T-cell (primary cell): ENCODE measurements around the gene CCDC158. TPM values are rescaled to one million over a fixed set of nuclear protein-coding genes. Genes with fewer than 3 reads are reported as not detected.

Source experiments
- ATAC-seq, 4 experiments: fragments of 200-7000 bp in 3 of 4; fragments of 150-1000 bp in 1 of 4; cut with Tn5 transposase; replicated peaks in 1 of 4; 1 replicate in 3 of 4; 2 replicates in 1 of 4; pipeline ENCODE4 v1.10.0; 2021; ENCODE audit warnings: moderate library complexity in 3 of 4, mild to moderate bottlenecking in 2 of 4, moderate number of reproducible peaks in 1 of 4
- CTCF ChIA-PET, 2 donors: fragments of 300-600 bp; sonication (Branson Sonifier 250); formaldehyde crosslinking; loops; one replicate each; lab custom pipeline; 2022; ENCODE audit warnings: antibody characterized with exemption in 2 of 2; lab: Charles Lee
- POLR2A ChIA-PET, 2 donors: fragments of 300-600 bp; sonication (Branson Sonifier 250); formaldehyde crosslinking; loops; one replicate each; lab custom pipeline; 2022; ENCODE audit warnings: antibody characterized with exemption in 2 of 2; lab: Charles Lee
- DNase-seq, 35 experiments: peaks; one replicate each; pipeline versions ENCODE4 v3.0.0 to v3.0.0-alpha.2; 2013 to 2023
- H3K27ac ChIP-seq: one replicate; pipeline ENCODE4 v1.5.1; 2013; ENCODE audit warnings: low read length
- H3K27me3 ChIP-seq, 2 experiments: replicated peaks in 1 of 2; 1 replicate in 1 of 2; 2 replicates in 1 of 2; pipeline versions ENCODE4 v1.6.1 to v1.7.0; 2013; ENCODE audit warnings: low read length in 1 of 2, mixed read lengths in 1 of 2; ENCODE audit not compliant: control insufficient read depth in 2 of 2, insufficient read depth in 2 of 2; ENCODE audit errors: extremely low read depth in 1 of 2
- H3K36me3 ChIP-seq, 2 donors: 1 replicate in 1 of 2; 2 replicates in 1 of 2; pipeline versions ENCODE4 v1.6.1 to v1.7.0; 2013; ENCODE audit warnings: low read length in 1 of 2; ENCODE audit not compliant: control insufficient read depth in 2 of 2, insufficient read depth in 1 of 2; ENCODE audit errors: extremely low read depth in 1 of 2
- H3K4me1 ChIP-seq, 2 experiments: 1 replicate in 1 of 2; 2 replicates in 1 of 2; pipeline versions ENCODE4 v1.6.1 to v1.7.0; 2013; ENCODE audit warnings: low read length in 2 of 2, mixed read lengths in 1 of 2; ENCODE audit not compliant: insufficient read depth in 2 of 2, control insufficient read depth in 1 of 2; ENCODE audit errors: extremely low read depth in 1 of 2
- H3K4me3 ChIP-seq, 2 donors: 1 replicate in 1 of 2; 2 replicates in 1 of 2; pipeline versions ENCODE4 v1.5.1 to v1.7.0; 2013; ENCODE audit warnings: mild to moderate bottlenecking in 2 of 2, low read length in 1 of 2, moderate library complexity in 1 of 2; ENCODE audit not compliant: control insufficient read depth in 1 of 2; ENCODE audit errors: extremely low read depth in 1 of 2
- H3K9me3 ChIP-seq: 2 replicates; pipeline ENCODE4 v1.7.0; 2013
- H3K27ac Mint-ChIP-seq, 2 donors: one replicate each; pipeline ENCODE4 v1.8.0; 2020 to 2021; ENCODE audit warnings: mild to moderate bottlenecking in 2 of 2, mixed read lengths in 2 of 2
- H3K27me3 Mint-ChIP-seq, 2 donors: one replicate each; pipeline ENCODE4 v1.8.0; 2021 to 2022; ENCODE audit warnings: mixed read lengths in 2 of 2
- H3K36me3 Mint-ChIP-seq: one replicate; pipeline ENCODE4 v1.8.0; 2021; ENCODE audit warnings: mixed read lengths
- H3K4me1 Mint-ChIP-seq, 3 donors: one replicate each; pipeline ENCODE4 v1.8.0; 2020 to 2022; ENCODE audit warnings: mixed read lengths in 3 of 3, mild to moderate bottlenecking in 1 of 3
- H3K4me3 Mint-ChIP-seq, 3 donors: one replicate each; pipeline ENCODE4 v1.8.0; 2020 to 2022; ENCODE audit warnings: mild to moderate bottlenecking in 3 of 3, mixed read lengths in 3 of 3, moderate library complexity in 3 of 3
- H3K9me3 Mint-ChIP-seq, 3 donors: one replicate each; pipeline ENCODE4 v1.8.0; 2020 to 2022; ENCODE audit warnings: mixed read lengths in 3 of 3
- WGBS: methylation state at CpG from one replicate; pipeline ENCODE4 v1.1.5; 2013; ENCODE audit warnings: missing lambda C conversion rate; ENCODE audit not compliant: insufficient coverage; 5-methylcytosine and 5-hydroxymethylcytosine counted together
- total RNA-seq, 35 experiments: library from RNA in 6 of 35; stranded (reverse) in 6 of 35; fragments of 120-200 nt in 1 of 35; gene quantifications; one replicate each; pipeline versions ENCODE4 v1.2.1 to v1.2.4 and lab custom pipeline; 2013 to 2026

Gene CCDC158
- total RNA-seq, 5 donors from 2014 or later (not counting 1 experiment from before 2014, with no cell fraction given): not detected

GRCh38 chr4:76386566-76387305, 34.2 kb downstream of the CCDC158 start:
- peaks cover 0 to 17% of the 10 kb centered on the region in 2 experiments for H3K27me3 ChIP-seq
- WGBS: 94% methylated on average over 3 of the region's 6 CpGs
- Mint-ChIP-seq H3K4me3 (no peak overlapping the region), H3K36me3 (no peaks in the 10 kb centered on the region), H3K27ac (no peak overlapping the region), H3K9me3 (peaks cover 16 to 25% (median 24%) of the 10 kb centered on the region in 3 donors), H3K27me3 (peaks cover 22 to 31% of the 10 kb centered on the region in 2 donors), H3K4me1 (no peaks in the 10 kb centered on the region)
- ChIA-PET POLR2A (no interaction called here), CTCF (no interaction called here)
- H3K9me3 ChIP-seq: no peaks in the 10 kb centered on the region
- ATAC-seq (no peak), DNase-seq (no peak)
- no peaks in the 10 kb centered on the region for H3K36me3 ChIP-seq
- no peak overlapping the region for H3K4me3 ChIP-seq
- no peak overlapping the region for H3K27ac ChIP-seq
- H3K4me1 ChIP-seq: no peaks in the 10 kb centered on the region

- no peaks in the 10 kb centered on the region for H3K9me3 ChIP-seq
- no peak for DNase-seq
- H3K9me3 Mint-ChIP-seq: peaks cover 16 to 24% (median 22%) of the 10 kb centered on the region in 3 donors
- POLR2A ChIA-PET: no interaction called here
- no peaks in the 10 kb centered on the region for H3K4me1 ChIP-seq
- no peaks in the 10 kb centered on the region for H3K36me3 ChIP-seq
- H3K27ac Mint-ChIP-seq: no peak overlapping the region
- no peak for ATAC-seq
- no peaks in the 10 kb centered on the region for H3K36me3 Mint-ChIP-seq
- H3K27me3 Mint-ChIP-seq: peaks cover 21 to 31% of the 10 kb centered on the region in 2 donors
- no peak overlapping the region for H3K4me3 ChIP-seq
- CTCF ChIA-PET: no interaction called here
- no CpG with 5 or more reads among the region's 6 CpGs for WGBS
- H3K4me3 Mint-ChIP-seq: no peak overlapping the region
- no peak overlapping the region for H3K27ac ChIP-seq
- H3K27me3 ChIP-seq: peaks cover 0 to 17% of the 10 kb centered on the region in 2 experiments
- no peaks in the 10 kb centered on the region for H3K4me1 Mint-ChIP-seq
Measured at GRCh38 chr4:76385974-76386373, 35.0 kb downstream of the CCDC158 start.

GRCh38 chr4:76384052-76384451, 36.9 kb downstream of the CCDC158 start:
- no peaks in the 10 kb centered on the region for H3K9me3 ChIP-seq
- ChIA-PET POLR2A (no interaction called here), CTCF (interaction anchor here in 1 of 2 donors (0.5 to 2.1 kb wide), 3 partner anchors 10 to 204 kb away, joined by 3 to 7 read pairs (median 3); no protein-coding TSS in a partner anchor)
- Mint-ChIP-seq H3K4me3 (no peak overlapping the region), H3K27ac (no peak overlapping the region), H3K27me3 (peaks cover 4 to 23% of the 10 kb centered on the region in 2 donors), H3K36me3 (no peaks in the 10 kb centered on the region), H3K4me1 (no peaks in the 10 kb centered on the region), H3K9me3 (peaks cover 5 to 7% (median 6%) of the 10 kb centered on the region in 3 donors)
- H3K4me3 ChIP-seq: no peak overlapping the region
- no peak for ATAC-seq
- H3K4me1 ChIP-seq: no peaks in the 10 kb centered on the region
- no peak for DNase-seq
- 92% methylated on average over 3 of the region's 4 CpGs for WGBS
- peaks cover 0 to 17% of the 10 kb centered on the region in 2 experiments for H3K27me3 ChIP-seq
- no peaks in the 10 kb centered on the region for H3K36me3 ChIP-seq
- no peak overlapping the region for H3K27ac ChIP-seq

GRCh38 chr4:76383001-76383400, 37.9 kb downstream of the CCDC158 start:
- ATAC-seq (no peak), DNase-seq (no peak)
- H3K36me3 ChIP-seq: no peaks in the 10 kb centered on the region
- no peak overlapping the region for H3K27ac Mint-ChIP-seq
- H3K9me3 Mint-ChIP-seq: no peaks in the 10 kb centered on the region
- no peaks in the 10 kb centered on the region for H3K36me3 Mint-ChIP-seq
- ChIA-PET POLR2A (no interaction called here), CTCF (interaction anchor here in 1 of 2 donors (0.9 to 2.1 kb wide), 3 partner anchors 8 to 203 kb away, joined by 3 to 7 read pairs (median 3); no protein-coding TSS in a partner anchor)
- H3K4me1 ChIP-seq: no peaks in the 10 kb centered on the region
- no peak overlapping the region for H3K4me3 Mint-ChIP-seq
- H3K4me3 ChIP-seq: no peak overlapping the region
- H3K9me3 ChIP-seq: no peaks in the 10 kb centered on the region
- H3K27ac ChIP-seq: no peak overlapping the region
- H3K4me1 Mint-ChIP-seq: peaks cover 0 to 2% (median 0%) of the 10 kb centered on the region in 3 donors
- 82% methylated on average over 1 of the region's 2 CpGs for WGBS
- H3K27me3 Mint-ChIP-seq: peaks cover 4 to 20% of the 10 kb centered on the region in 2 donors
- peaks cover 0 to 10% of the 10 kb centered on the region in 2 experiments for H3K27me3 ChIP-seq

- no peak overlapping the region for H3K27ac Mint-ChIP-seq
- no peaks in the 10 kb centered on the region for H3K9me3 Mint-ChIP-seq
- H3K27ac ChIP-seq: no peak overlapping the region
- no peaks in the 10 kb centered on the region for H3K4me1 ChIP-seq
- H3K36me3 ChIP-seq: no peaks in the 10 kb centered on the region
- ChIA-PET POLR2A (no interaction called here), CTCF (interaction anchor here in 1 of 2 donors (1.9 kb wide), 1 partner anchor 202 kb away, joined by 5 read pairs; no protein-coding TSS in a partner anchor)
- no peaks in the 10 kb centered on the region for H3K36me3 Mint-ChIP-seq
- H3K4me3 Mint-ChIP-seq: no peak overlapping the region
- H3K27me3 ChIP-seq: peaks cover 0 to 5% of the 10 kb centered on the region in 2 experiments
- no CpG with 5 or more reads among the region's 3 CpGs for WGBS
- no peak for DNase-seq
- H3K4me1 Mint-ChIP-seq: peaks cover 0 to 4% (median 0%) of the 10 kb centered on the region in 3 donors
- H3K4me3 ChIP-seq: no peak overlapping the region
- no peak for ATAC-seq
- H3K27me3 Mint-ChIP-seq: peaks cover 4 to 20% of the 10 kb centered on the region in 2 donors
- no peaks in the 10 kb centered on the region for H3K9me3 ChIP-seq
Measured at GRCh38 chr4:76381986-76382385, 39.0 kb downstream of the CCDC158 start.

- H3K4me1 Mint-ChIP-seq: peaks cover 0 to 4% (median 0%) of the 10 kb centered on the region in 3 donors
- CTCF ChIA-PET: interaction anchor here in 1 of 2 donors (1.9 kb wide), 1 partner anchor 200 kb away, joined by 5 read pairs; no protein-coding TSS in a partner anchor
- 96% methylated on average over 4 of the region's 6 CpGs for WGBS
- H3K27me3 Mint-ChIP-seq: peaks cover 4 to 11% of the 10 kb centered on the region in 2 donors
- Histone ChIP-seq H3K36me3 (no peaks in the 10 kb centered on the region), H3K27me3 (no peaks in the 10 kb centered on the region), H3K4me3 (no peak overlapping the region), H3K4me1 (no peaks in the 10 kb centered on the region), H3K27ac (no peak overlapping the region), H3K9me3 (no peaks in the 10 kb centered on the region)
- H3K36me3 Mint-ChIP-seq: no peaks in the 10 kb centered on the region
- POLR2A ChIA-PET: interaction anchor here in 1 of 2 donors (0.6 kb wide), 1 partner anchor 909 kb away, joined by 4 read pairs; no protein-coding TSS in a partner anchor
- ATAC-seq: no peak
- H3K9me3 Mint-ChIP-seq: no peaks in the 10 kb centered on the region
- H3K27ac Mint-ChIP-seq: no peak overlapping the region
- H3K4me3 Mint-ChIP-seq: no peak overlapping the region
- no peak for DNase-seq
Measured at GRCh38 chr4:76380561-76380960, 40.4 kb downstream of the CCDC158 start.
